ENCODE data around the gene COQ9.

COQ9 gene

DNA sequence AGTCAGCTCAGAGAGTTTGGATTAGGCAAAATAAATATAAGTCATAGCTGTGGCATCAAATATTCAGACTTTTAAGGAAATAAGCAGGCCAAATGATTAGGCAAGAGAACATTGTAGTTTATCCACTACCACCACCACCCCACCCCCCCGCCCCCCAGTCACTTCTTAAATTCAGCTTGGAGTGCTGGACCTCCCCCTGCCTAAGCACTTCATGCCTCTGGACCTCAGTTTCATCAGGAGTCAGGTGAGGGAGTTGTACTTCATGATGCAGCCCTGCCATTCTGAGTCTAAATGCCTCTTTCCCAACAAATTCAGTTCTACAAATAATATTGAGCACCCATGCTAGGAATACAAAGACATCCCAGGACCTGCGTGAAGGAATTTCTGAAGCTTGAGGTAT lies 17.2 kb downstream of the COQ9 start:
- H3K36me3 ChIP-seq (ENCODE audit: control insufficient read depth, insufficient read depth, low read length) = peaks cover 16% of the 10 kb centered on the region
- H3K9ac ChIP-seq (ENCODE audit: low read length) = no peak overlapping the region
- H3K9me3 ChIP-seq (ENCODE audit: control insufficient read depth, low read length) = no peaks in the 10 kb centered on the region
- H3K4me1 ChIP-seq (ENCODE audit: control insufficient read depth, insufficient read depth, low read length) = peaks cover 14% of the 10 kb centered on the region
- H3K4me3 ChIP-seq (ENCODE audit: low read length) = no peak overlapping the region
- no peaks in the 10 kb centered on the region for H3K27me3 ChIP-seq (ENCODE audit: control insufficient read depth, insufficient read depth, low read length)

- Histone ChIP-seq H3K9ac (ENCODE audit: low read length) (no peak overlapping the region), H3K27me3 (ENCODE audit: control insufficient read depth, insufficient read depth, low read length) (no peaks in the 10 kb centered on the region), H3K4me1 (ENCODE audit: control insufficient read depth, insufficient read depth, low read length) (peaks cover 42% of the 10 kb centered on the region), H3K9me3 (ENCODE audit: control insufficient read depth, low read length) (no peaks in the 10 kb centered on the region), H3K4me3 (ENCODE audit: low read length) (no peak overlapping the region), H3K36me3 (ENCODE audit: control insufficient read depth, insufficient read depth, low read length) (peaks cover 19% of the 10 kb centered on the region)
Observed at GRCh38 chr16:57468346-57468745, 21.1 kb downstream of the COQ9 start.

GRCh38 chr16:57469046-57469445 lies 21.8 kb downstream of the COQ9 start:
- no peak overlapping the region for H3K9ac ChIP-seq (ENCODE audit: low read length)
- no peaks in the 10 kb centered on the region for H3K9me3 ChIP-seq (ENCODE audit: control insufficient read depth, low read length)
- no peak overlapping the region for H3K4me3 ChIP-seq (ENCODE audit: low read length)
- peaks cover 22% of the 10 kb centered on the region for H3K36me3 ChIP-seq (ENCODE audit: control insufficient read depth, insufficient read depth, low read length)
- H3K4me1 ChIP-seq (ENCODE audit: control insufficient read depth, insufficient read depth, low read length) = peaks cover 35% of the 10 kb centered on the region
- no peaks in the 10 kb centered on the region for H3K27me3 ChIP-seq (ENCODE audit: control insufficient read depth, insufficient read depth, low read length)

DNA sequence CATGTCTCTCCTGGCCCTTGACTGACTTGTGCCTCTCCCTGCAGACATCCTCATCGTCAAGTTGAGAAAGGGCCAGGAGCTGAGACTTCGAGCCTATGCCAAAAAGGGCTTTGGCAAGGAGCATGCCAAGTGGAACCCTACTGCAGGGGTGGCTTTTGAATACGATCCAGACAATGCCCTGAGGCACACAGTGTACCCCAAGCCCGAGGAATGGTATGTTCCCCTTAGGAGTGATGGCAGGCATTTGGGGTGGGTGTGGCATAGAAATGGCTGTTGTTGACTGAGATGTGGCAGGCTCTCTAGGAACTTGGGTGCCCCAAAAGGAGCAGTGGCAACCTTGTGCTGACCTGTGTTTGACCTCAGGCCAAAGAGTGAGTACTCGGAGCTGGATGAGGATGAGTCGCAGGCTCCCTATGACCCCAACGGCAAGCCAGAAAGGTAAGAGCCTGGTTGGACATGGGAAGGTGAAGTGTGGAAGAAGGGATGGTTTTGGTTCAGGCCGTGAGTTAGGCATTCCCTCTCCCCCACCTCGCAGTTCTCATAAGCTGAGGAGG lies 22.7 kb downstream of the COQ9 start:
- H3K36me3 ChIP-seq (ENCODE audit: control insufficient read depth, insufficient read depth, low read length) = peaks cover 26% of the 10 kb centered on the region
- peaks cover 32% of the 10 kb centered on the region for H3K4me1 ChIP-seq (ENCODE audit: control insufficient read depth, insufficient read depth, low read length)
- H3K27me3 ChIP-seq (ENCODE audit: control insufficient read depth, insufficient read depth, low read length) = no peaks in the 10 kb centered on the region
- H3K9me3 ChIP-seq (ENCODE audit: control insufficient read depth, low read length) = no peaks in the 10 kb centered on the region
- H3K9ac ChIP-seq (ENCODE audit: low read length) = no peak overlapping the region
- H3K4me3 ChIP-seq (ENCODE audit: low read length) = no peak overlapping the region

GRCh38 chr16:57470711-57471110 lies 23.4 kb downstream of the COQ9 start:
- H3K36me3 ChIP-seq (ENCODE audit: control insufficient read depth, insufficient read depth, low read length) = peaks cover 26% of the 10 kb centered on the region
- H3K4me3 ChIP-seq (ENCODE audit: low read length) = no peak overlapping the region
- H3K4me1 ChIP-seq (ENCODE audit: control insufficient read depth, insufficient read depth, low read length) = peaks cover 32% of the 10 kb centered on the region
- no peak overlapping the region for H3K9ac ChIP-seq (ENCODE audit: low read length)
- H3K9me3 ChIP-seq (ENCODE audit: control insufficient read depth, low read length) = no peaks in the 10 kb centered on the region
- H3K27me3 ChIP-seq (ENCODE audit: control insufficient read depth, insufficient read depth, low read length) = no peaks in the 10 kb centered on the region

DNA sequence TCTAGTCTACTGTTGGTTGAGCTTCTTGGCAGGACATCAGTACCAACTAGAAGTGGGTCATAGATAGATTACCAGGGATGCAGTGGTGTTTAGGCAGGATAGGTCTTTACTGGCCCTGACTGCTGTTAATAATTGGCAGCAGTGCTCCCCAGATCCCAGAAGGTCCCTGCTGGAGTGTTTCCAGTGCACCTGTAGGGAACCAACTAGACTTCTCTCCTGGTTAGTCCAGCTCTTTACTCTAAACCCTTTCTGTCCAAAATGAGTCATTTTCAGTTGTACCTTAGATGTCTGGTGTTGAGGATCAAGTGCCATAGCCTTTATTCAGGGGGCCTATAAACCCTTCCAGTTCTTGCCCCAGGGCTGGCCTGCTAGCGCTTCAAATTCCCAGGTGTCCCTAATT lies 23.9 kb downstream of the COQ9 start:
- H3K4me1 ChIP-seq (ENCODE audit: control insufficient read depth, insufficient read depth, low read length) = peaks cover 35% of the 10 kb centered on the region
- no peaks in the 10 kb centered on the region for H3K9me3 ChIP-seq (ENCODE audit: control insufficient read depth, low read length)
- no peak overlapping the region for H3K4me3 ChIP-seq (ENCODE audit: low read length)
- no peak overlapping the region for H3K9ac ChIP-seq (ENCODE audit: low read length)
- peaks cover 29% of the 10 kb centered on the region for H3K36me3 ChIP-seq (ENCODE audit: control insufficient read depth, insufficient read depth, low read length)
- H3K27me3 ChIP-seq (ENCODE audit: control insufficient read depth, insufficient read depth, low read length) = no peaks in the 10 kb centered on the region

GRCh38 chr16:57471852-57472664 lies 24.8 kb downstream of the COQ9 start:
- H3K4me1 ChIP-seq (ENCODE audit: control insufficient read depth, insufficient read depth, low read length) = peaks cover 43% of the 10 kb centered on the region
- no peaks in the 10 kb centered on the region for H3K27me3 ChIP-seq (ENCODE audit: control insufficient read depth, insufficient read depth, low read length)
- peaks cover 30% of the 10 kb centered on the region for H3K36me3 ChIP-seq (ENCODE audit: control insufficient read depth, insufficient read depth, low read length)
- H3K9me3 ChIP-seq (ENCODE audit: control insufficient read depth, low read length) = no peaks in the 10 kb centered on the region
- no peak overlapping the region for H3K4me3 ChIP-seq (ENCODE audit: low read length)
- H3K9ac ChIP-seq (ENCODE audit: low read length) = no peak overlapping the region

- Histone ChIP-seq H3K9ac (ENCODE audit: low read length) (no peak overlapping the region), H3K4me1 (ENCODE audit: control insufficient read depth, insufficient read depth, low read length) (peaks cover 49% of the 10 kb centered on the region), H3K36me3 (ENCODE audit: control insufficient read depth, insufficient read depth, low read length) (peaks cover 30% of the 10 kb centered on the region), H3K27me3 (ENCODE audit: control insufficient read depth, insufficient read depth, low read length) (no peaks in the 10 kb centered on the region), H3K4me3 (ENCODE audit: low read length) (no peak overlapping the region), H3K9me3 (ENCODE audit: control insufficient read depth, low read length) (no peaks in the 10 kb centered on the region)
Observed at GRCh38 chr16:57472665-57473060, 25.4 kb downstream of the COQ9 start.

- H3K36me3 ChIP-seq (ENCODE audit: control insufficient read depth, insufficient read depth, low read length) = peaks cover 30% of the 10 kb centered on the region
- H3K9ac ChIP-seq (ENCODE audit: low read length) = no peak overlapping the region
- no peaks in the 10 kb centered on the region for H3K9me3 ChIP-seq (ENCODE audit: control insufficient read depth, low read length)
- no peaks in the 10 kb centered on the region for H3K27me3 ChIP-seq (ENCODE audit: control insufficient read depth, insufficient read depth, low read length)
- peaks cover 55% of the 10 kb centered on the region for H3K4me1 ChIP-seq (ENCODE audit: control insufficient read depth, insufficient read depth, low read length)
- no peak overlapping the region for H3K4me3 ChIP-seq (ENCODE audit: low read length)
Observed at GRCh38 chr16:57473176-57473840, 26.0 kb downstream of the COQ9 start.

DNA sequence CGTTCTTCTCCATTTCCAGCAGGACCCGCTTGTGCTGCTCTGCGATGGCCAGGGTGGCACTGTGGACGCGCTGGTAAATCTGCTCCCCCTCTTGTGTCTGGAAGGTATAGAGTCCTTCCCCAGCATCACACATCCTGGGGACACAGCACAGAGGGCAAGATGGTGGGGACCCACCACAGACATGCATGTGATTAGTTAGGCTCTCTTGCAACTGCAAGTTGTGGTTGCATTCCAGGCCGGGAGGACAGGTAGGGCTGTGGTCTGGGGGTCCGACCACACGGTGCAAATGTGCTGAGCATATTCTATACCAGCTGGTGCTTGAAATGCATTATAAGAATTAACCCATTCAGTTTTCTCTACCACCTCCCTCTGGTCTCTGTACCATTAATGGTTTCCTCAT lies 26.6 kb downstream of the COQ9 start:
- H3K4me3 ChIP-seq (ENCODE audit: low read length) = no peak overlapping the region
- no peak overlapping the region for H3K9ac ChIP-seq (ENCODE audit: low read length)
- H3K27me3 ChIP-seq (ENCODE audit: control insufficient read depth, insufficient read depth, low read length) = no peaks in the 10 kb centered on the region
- peaks cover 61% of the 10 kb centered on the region for H3K4me1 ChIP-seq (ENCODE audit: control insufficient read depth, insufficient read depth, low read length)
- peaks cover 30% of the 10 kb centered on the region for H3K36me3 ChIP-seq (ENCODE audit: control insufficient read depth, insufficient read depth, low read length)
- H3K9me3 ChIP-seq (ENCODE audit: control insufficient read depth, low read length) = no peaks in the 10 kb centered on the region

- H3K27me3 ChIP-seq (ENCODE audit: control insufficient read depth, insufficient read depth, low read length) = no peaks in the 10 kb centered on the region
- no peak overlapping the region for H3K9ac ChIP-seq (ENCODE audit: low read length)
- H3K9me3 ChIP-seq (ENCODE audit: control insufficient read depth, low read length) = no peaks in the 10 kb centered on the region
- H3K4me1 ChIP-seq (ENCODE audit: control insufficient read depth, insufficient read depth, low read length) = peaks cover 68% of the 10 kb centered on the region
- H3K36me3 ChIP-seq (ENCODE audit: control insufficient read depth, insufficient read depth, low read length) = peaks cover 23% of the 10 kb centered on the region
- no peak overlapping the region for H3K4me3 ChIP-seq (ENCODE audit: low read length)
Observed at GRCh38 chr16:57474671-57475661, 27.7 kb downstream of the COQ9 start.

Data from mucosa of stomach (tissue), 1 donor.